Muscle of back (tissue), 11 donors: Measurements from ENCODE around the gene KRT72. TPM values are rescaled to one million over a fixed set of nuclear protein-coding genes. Genes with fewer than 3 reads are reported as not detected.
A peak's percentile ranks its signal among the peaks of the same experiment; 100 is the strongest.

ENCODE experiments used
- DNase-seq, 3 donors: peaks; one replicate each; pipeline versions ENCODE4 v3.0.0 to v3.0.0-alpha.2; 2013
- polyA plus RNA-seq, 10 donors: library from polyadenylated mRNA; unstranded; fragments of 120-200 nt; gene quantifications; one replicate each; pipeline ENCODE4 v1.2.1, GENCODE V29; 2013; ENCODE audit not compliant: insufficient read length in 10 of 10

KRT72 gene
- polyA plus RNA-seq, 10 donors = 0.30 to 1.5 TPM; not detected in 8

- no peak for DNase-seq
Observed at GRCh38 chr12:52542785-52543318, 58.4 kb downstream of the KRT72 start.

GRCh38 chr12:52542157-52542556 lies 59.1 kb downstream of the KRT72 start:
- DNase-seq = no peak

- no peak for DNase-seq
Observed at GRCh38 chr12:52541709-52542108, 59.6 kb downstream of the KRT72 start.

GRCh38 chr12:52540531-52540930 lies 60.7 kb downstream of the KRT72 start:
- DNase-seq = no peak

- no peak for DNase-seq
Observed at GRCh38 chr12:52539821-52540173, 61.5 kb downstream of the KRT72 start.

DNA sequence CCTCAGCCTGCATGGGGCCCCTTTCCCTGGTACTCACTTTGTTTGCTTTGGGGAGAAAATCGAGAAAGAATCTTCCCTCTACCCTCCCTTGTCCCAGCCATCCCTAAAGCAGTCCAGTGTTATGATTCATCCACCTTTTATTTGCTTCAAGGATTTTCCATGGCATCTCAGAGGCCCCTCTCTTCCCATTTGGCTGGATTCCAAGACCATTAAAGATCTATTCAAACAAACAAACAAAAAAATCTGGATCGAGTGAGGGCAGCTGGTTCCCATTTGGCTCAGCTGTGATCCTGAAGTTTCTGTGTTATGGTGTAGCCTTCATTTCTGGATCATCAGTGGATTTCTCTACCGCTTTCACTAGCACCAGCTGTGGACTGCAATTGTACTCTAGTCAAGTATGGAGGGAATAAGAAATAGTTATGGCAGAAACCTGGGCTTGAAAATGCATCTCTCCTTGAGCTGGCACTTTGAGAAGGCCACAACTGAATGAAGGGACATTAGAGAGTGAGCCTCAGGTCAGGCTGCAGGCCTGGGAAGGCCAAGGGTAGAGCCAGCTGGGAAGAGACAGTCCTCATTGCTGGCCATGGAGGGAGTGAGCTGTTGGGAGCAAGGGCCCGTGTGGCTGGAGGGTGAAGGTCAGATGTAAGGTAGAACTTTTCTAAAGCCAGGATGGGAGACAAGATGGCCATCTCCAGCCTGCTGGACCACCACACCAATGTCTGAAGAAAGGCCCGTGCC lies 62.0 kb downstream of the KRT72 start:
- DNase-seq = peak; percentile 55 to 77 (median 62)

DNA sequence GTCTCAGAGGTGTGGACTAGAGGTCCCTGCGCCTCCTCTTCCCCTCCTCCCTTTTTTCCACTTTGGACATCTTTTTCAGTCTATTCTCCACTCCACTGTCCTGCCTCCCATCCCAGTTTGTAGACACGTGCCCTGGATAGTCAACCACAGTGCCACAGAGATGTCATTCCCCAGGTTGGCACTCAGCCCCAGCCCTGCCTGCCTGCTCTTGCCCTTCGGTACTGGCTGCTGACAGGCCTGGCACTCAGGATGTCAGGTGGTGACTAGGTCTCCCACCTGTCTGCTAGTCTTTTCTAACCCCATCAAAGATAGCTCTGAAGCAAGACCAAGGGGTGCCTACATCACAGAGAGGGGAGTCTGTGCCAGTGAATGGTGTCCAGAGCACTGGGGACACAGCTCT lies 64.2 kb downstream of the KRT72 start:
- DNase-seq = no peak

Other genes with a start within 250 kb of the KRT72 start
- 1 to 10 TPM in 1 of 10 donors, not detected in 9; 1.7 TPM for gene KRT85, start 234.0 kb downstream of the KRT72 start, polyA plus RNA-seq
- not detected for gene KRT84, start 215.8 kb downstream of the KRT72 start, polyA plus RNA-seq
- gene KRT82, start 195.1 kb downstream of the KRT72 start, polyA plus RNA-seq = not detected
- under 1 TPM in 1 of 10 donors, not detected in 9; 0.25 TPM for gene KRT75, start 167.1 kb downstream of the KRT72 start, polyA plus RNA-seq
- 1 to 10 TPM in 1 of 10 donors, under 1 TPM in 1, not detected in 8; 0.14 to 3.1 TPM for gene KRT6B, start 149.3 kb downstream of the KRT72 start, polyA plus RNA-seq
- 1 to 10 TPM in 1 of 10 donors, under 1 TPM in 1, not detected in 8; 0.32 to 1.3 TPM for gene KRT6C, start 127.7 kb downstream of the KRT72 start, polyA plus RNA-seq
- gene KRT6A, start 108.2 kb downstream of the KRT72 start, polyA plus RNA-seq = 10 to 100 TPM in 2 of 10 donors, under 1 TPM in 1, not detected in 7; 0.20 to 38.7 (median 20.8) TPM
- 100 to 1,000 TPM in 2 of 10 donors, 1 to 10 TPM in 3, under 1 TPM in 4, not detected in 1; 0.43 to 538 (median 1.1) TPM for gene KRT5, start 81.1 kb downstream of the KRT72 start, polyA plus RNA-seq
- not detected for gene KRT71, start 48.3 kb downstream of the KRT72 start, polyA plus RNA-seq
- under 1 TPM in 2 of 10 donors, not detected in 8; 0.08 to 0.12 TPM for gene KRT74, start 27.6 kb downstream of the KRT72 start, polyA plus RNA-seq
- gene KRT73, start 17.1 kb upstream of the KRT72 start, polyA plus RNA-seq = 1 to 10 TPM in 1 of 10 donors, under 1 TPM in 1, not detected in 8; 0.08 to 1.1 TPM
- 1 to 10 TPM in 1 of 10 donors, under 1 TPM in 1, not detected in 8; 0.08 to 1.8 TPM for gene KRT2, start 50.7 kb upstream of the KRT72 start, polyA plus RNA-seq
- gene KRT1, start 78.9 kb upstream of the KRT72 start, polyA plus RNA-seq = 100 to 1,000 TPM in 2 of 10 donors, 1 to 10 TPM in 6, under 1 TPM in 2; 0.47 to 543 (median 2.3) TPM
- gene KRT77, start 102.1 kb upstream of the KRT72 start, polyA plus RNA-seq = 1 to 10 TPM in 1 of 10 donors, under 1 TPM in 1, not detected in 8; 0.98 to 2.8 TPM
- gene KRT76, start 175.9 kb upstream of the KRT72 start, polyA plus RNA-seq = not detected
- gene KRT3, start 194.7 kb upstream of the KRT72 start, polyA plus RNA-seq = under 1 TPM in 1 of 10 donors, not detected in 9; 0.46 TPM
- gene KRT4, start 212.7 kb upstream of the KRT72 start, polyA plus RNA-seq = 100 to 1,000 TPM in 1 of 10 donors, 1 to 10 TPM in 1, under 1 TPM in 4, not detected in 4; 0.11 to 126 (median 0.64) TPM
- gene KRT79, start 232.8 kb upstream of the KRT72 start, polyA plus RNA-seq = under 1 TPM in 1 of 10 donors, not detected in 9; 0.21 TPM
- 1 to 10 TPM in 1 of 10 donors, under 1 TPM in 2, not detected in 7; 0.25 to 1.9 (median 0.52) TPM for gene KRT78, start 247.5 kb upstream of the KRT72 start, polyA plus RNA-seq